ENCODE data around the gene TPM2.

Gene TPM2

GRCh38 chr9:35718721-35719511, 29.2 kb upstream of the TPM2 start:
- no peak for DNase-seq (ENCODE audit: low read depth in 4 of 4, low spot score in 1 of 4)

GRCh38 chr9:35717132-35717870, 27.6 kb upstream of the TPM2 start:
- no peak for DNase-seq (ENCODE audit: low read depth in 4 of 4, low spot score in 1 of 4)

GRCh38 chr9:35716230-35716629, 26.5 kb upstream of the TPM2 start:
- no peak for DNase-seq (ENCODE audit: low read depth in 4 of 4, low spot score in 1 of 4)

- no peak for DNase-seq (ENCODE audit: low read depth in 4 of 4, low spot score in 1 of 4)
Observed at GRCh38 chr9:35714579-35715252, 25.0 kb upstream of the TPM2 start.

GRCh38 chr9:35714123-35714522, 24.4 kb upstream of the TPM2 start:
- DNase-seq (ENCODE audit: low read depth in 4 of 4, low spot score in 1 of 4): no peak

GRCh38 chr9:35713578-35713977, 23.9 kb upstream of the TPM2 start:
- no peak for DNase-seq (ENCODE audit: low read depth in 4 of 4, low spot score in 1 of 4)

- DNase-seq (ENCODE audit: low read depth in 4 of 4, low spot score in 1 of 4): no peak
Observed at GRCh38 chr9:35712762-35713400, 23.2 kb upstream of the TPM2 start.

GRCh38 chr9:35711501-35712428, 22.0 kb upstream of the TPM2 start:
- no peak for DNase-seq (ENCODE audit: low read depth in 4 of 4, low spot score in 1 of 4)

GRCh38 chr9:35710818-35711500, 21.2 kb upstream of the TPM2 start:
- DNase-seq (ENCODE audit: low read depth in 4 of 4, low spot score in 1 of 4): no peak

- no peak for DNase-seq (ENCODE audit: low read depth in 4 of 4, low spot score in 1 of 4)
Observed at GRCh38 chr9:35708146-35708545, 18.4 kb upstream of the TPM2 start.

- DNase-seq (ENCODE audit: low read depth in 4 of 4, low spot score in 1 of 4): no peak
Observed at GRCh38 chr9:35706951-35707350, 17.2 kb upstream of the TPM2 start.

- DNase-seq (ENCODE audit: low read depth in 4 of 4, low spot score in 1 of 4): no peak
Observed at GRCh38 chr9:35705836-35706430, 16.2 kb upstream of the TPM2 start.

- DNase-seq (ENCODE audit: low read depth in 4 of 4, low spot score in 1 of 4): no peak
Observed at GRCh38 chr9:35705372-35705771, 15.6 kb upstream of the TPM2 start.

- no peak for DNase-seq (ENCODE audit: low read depth in 4 of 4, low spot score in 1 of 4)
Observed at GRCh38 chr9:35703906-35704672, 14.4 kb upstream of the TPM2 start.

GRCh38 chr9:35702696-35703095, 13.0 kb upstream of the TPM2 start:
- DNase-seq (ENCODE audit: low read depth in 4 of 4, low spot score in 1 of 4): no peak

- DNase-seq (ENCODE audit: low read depth in 4 of 4, low spot score in 1 of 4): no peak
Observed at GRCh38 chr9:35700942-35701341, 11.2 kb upstream of the TPM2 start.

GRCh38 chr9:35700031-35700430, 10.3 kb upstream of the TPM2 start:
- DNase-seq (ENCODE audit: low read depth in 4 of 4, low spot score in 1 of 4): no peak

GRCh38 chr9:35698231-35698630, 8.5 kb upstream of the TPM2 start:
- DNase-seq (ENCODE audit: low read depth in 4 of 4, low spot score in 1 of 4): no peak

GRCh38 chr9:35697486-35697885, 7.8 kb upstream of the TPM2 start:
- DNase-seq (ENCODE audit: low read depth in 4 of 4, low spot score in 1 of 4): no peak

Measured in stimulated activated CD4-positive, alpha-beta T cell treated with anti-CD3 and anti-CD28 coated beads, Interleukin-1b, Interleukin-23, amount 100 ng/mL, for 24 hours (primary cell).